ENCODE measurements around the gene ST6GAL1. TPM values are rescaled to one million over a fixed set of nuclear protein-coding genes. Genes with fewer than 3 reads are reported as not detected.

ST6GAL1 gene
- total and polyA plus RNA-seq, 7 donors: 5.4 to 60.5 (median 10.0) TPM

DNA sequence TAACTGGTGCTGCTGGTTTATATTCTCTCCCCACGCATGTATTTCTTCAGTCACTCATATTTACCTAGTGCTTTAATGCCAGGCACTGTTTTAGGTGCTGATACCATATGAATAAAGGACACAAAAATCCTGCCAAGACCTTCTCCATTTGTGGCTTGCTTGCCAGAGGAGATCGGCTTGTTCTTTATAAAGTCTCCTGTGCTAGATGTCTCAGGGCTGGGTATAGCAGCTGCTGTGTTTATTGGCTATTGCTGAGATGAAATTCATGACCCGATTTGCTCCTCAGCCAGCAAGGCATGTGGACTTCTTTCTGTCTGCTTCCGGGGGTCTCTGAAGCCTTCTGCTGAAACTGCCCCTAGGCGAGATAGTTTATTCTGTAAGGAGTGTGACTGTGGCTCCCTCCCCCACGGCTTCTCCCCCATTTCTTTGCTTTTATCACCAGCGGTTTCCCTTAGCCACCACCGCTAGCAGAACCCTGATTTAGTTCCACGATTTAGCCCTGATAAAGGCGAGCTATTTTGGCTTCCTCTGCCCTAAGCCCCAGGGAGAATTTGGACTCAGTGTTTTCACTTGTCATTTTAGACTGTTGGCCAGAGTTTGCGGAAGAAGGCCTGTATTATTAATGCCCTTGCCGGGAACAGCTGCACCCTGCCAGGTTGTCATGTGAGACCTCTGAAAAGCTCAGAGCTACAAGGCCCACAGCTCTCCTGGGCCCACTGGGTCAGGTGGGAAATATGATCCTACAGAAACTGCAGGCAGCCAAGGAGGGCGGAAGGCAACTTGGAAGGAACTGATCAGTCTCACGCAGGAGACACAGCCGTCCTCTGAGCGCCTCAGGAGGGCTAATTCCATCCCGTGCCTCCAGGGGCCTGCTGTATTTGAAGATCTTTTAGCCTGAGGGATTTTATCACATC, 46.8 kb downstream of the ST6GAL1 start:
- DNase-seq: peak; percentile 76
- Histone ChIP-seq H3K36me3 (no peaks in the 10 kb centered on the region), H3K4me1 (peaks cover 0 to 19% (median 11%) of the 10 kb centered on the region in 4 donors), H3K9me3 (no peaks in the 10 kb centered on the region), H3K27me3 (no peaks in the 10 kb centered on the region), H3K4me3 (no peak overlapping the region), H3K27ac (peak overlapping the region; percentile 71 to 79 (median 78))
- TF ChIP-seq, protein P1, sequence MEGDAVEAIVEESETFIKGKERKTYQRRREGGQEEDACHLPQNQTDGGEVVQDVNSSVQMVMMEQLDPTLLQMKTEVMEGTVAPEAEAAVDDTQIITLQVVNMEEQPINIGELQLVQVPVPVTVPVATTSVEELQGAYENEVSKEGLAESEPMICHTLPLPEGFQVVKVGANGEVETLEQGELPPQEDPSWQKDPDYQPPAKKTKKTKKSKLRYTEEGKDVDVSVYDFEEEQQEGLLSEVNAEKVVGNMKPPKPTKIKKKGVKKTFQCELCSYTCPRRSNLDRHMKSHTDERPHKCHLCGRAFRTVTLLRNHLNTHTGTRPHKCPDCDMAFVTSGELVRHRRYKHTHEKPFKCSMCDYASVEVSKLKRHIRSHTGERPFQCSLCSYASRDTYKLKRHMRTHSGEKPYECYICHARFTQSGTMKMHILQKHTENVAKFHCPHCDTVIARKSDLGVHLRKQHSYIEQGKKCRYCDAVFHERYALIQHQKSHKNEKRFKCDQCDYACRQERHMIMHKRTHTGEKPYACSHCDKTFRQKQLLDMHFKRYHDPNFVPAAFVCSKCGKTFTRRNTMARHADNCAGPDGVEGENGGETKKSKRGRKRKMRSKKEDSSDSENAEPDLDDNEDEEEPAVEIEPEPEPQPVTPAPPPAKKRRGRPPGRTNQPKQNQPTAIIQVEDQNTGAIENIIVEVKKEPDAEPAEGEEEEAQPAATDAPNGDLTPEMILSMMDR (IDR thresholded peaks at IDR 0.05): no peak
- TF ChIP-seq POLR2AphosphoS5 (IDR thresholded peaks at IDR 0.05) (peak in 3 of 4 donors; percentile 40 to 71 (median 44)), POLR2A (IDR thresholded peaks at IDR 0.05) (no peak), EP300 (IDR thresholded peaks at IDR 0.05) (peak in 1 of 4 donors; percentile 27)
- WGBS, 2 donors: 84 to 91% methylated on average over 17 of the region's 17 CpGs
- intact Hi-C loops (cut with DNase I): no loop called here

DNA sequence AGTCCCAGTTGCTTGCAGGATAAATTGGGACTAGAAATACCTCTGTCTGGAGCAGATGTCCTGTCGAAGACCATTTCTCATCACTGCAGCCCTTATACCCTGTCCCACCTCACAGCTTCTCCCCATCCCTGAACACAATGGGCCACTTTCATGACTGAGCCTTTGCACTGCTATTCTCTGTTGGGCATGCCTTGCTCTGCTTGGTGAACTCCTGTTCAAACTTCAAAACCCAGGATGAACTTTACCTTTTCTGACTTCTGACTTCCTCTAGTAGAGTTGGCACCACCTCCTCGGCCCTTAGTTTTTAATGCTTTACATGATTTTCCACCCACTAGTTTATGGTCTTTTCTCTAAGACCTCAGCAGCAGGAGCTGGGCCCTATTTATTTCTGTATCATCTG, 48.4 kb downstream of the ST6GAL1 start:
- Histone ChIP-seq H3K27ac (no peak overlapping the region), H3K4me1 (peaks cover 0 to 19% (median 11%) of the 10 kb centered on the region in 4 donors)
- WGBS, 2 donors: 93% methylated on average over 2 of the region's 2 CpGs

DNA sequence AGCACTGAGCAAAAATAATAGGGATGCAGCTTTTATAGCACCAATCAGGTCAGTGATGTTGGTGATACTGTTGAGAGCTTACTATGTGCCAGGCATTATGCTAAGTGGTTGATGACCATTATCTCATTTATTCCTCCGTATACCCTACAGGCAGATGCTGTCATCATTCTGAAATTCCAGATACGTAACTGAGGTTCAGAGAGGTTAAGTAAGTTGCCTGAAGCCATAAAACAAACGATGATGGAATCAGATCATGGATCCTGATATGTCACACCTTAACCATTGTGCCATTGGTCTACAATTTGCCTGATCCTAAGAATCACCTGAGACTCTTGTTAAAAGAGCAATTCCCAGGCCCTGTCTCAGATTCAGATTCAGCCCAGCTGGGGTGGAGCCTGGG, 49.5 kb downstream of the ST6GAL1 start:
- no peak overlapping the region for H3K27ac ChIP-seq
- H3K4me1 ChIP-seq: peaks cover 0 to 19% (median 11%) of the 10 kb centered on the region in 4 donors
- no peaks in the 10 kb centered on the region for H3K36me3 ChIP-seq
- H3K4me3 ChIP-seq: no peak overlapping the region
- no peaks in the 10 kb centered on the region for H3K9me3 ChIP-seq
- WGBS, 2 donors: 92% methylated on average over 3 of the region's 3 CpGs
- H3K27me3 ChIP-seq: no peaks in the 10 kb centered on the region
- TF ChIP-seq, protein P1 (IDR thresholded peaks at IDR 0.05): no peak
- no peak for DNase-seq
- intact Hi-C loops (cut with DNase I): no loop called here

More for the DNA sequence above, 48.4 kb downstream of the ST6GAL1 start:
- no peak overlapping the region for H3K4me3 ChIP-seq
- H3K36me3 ChIP-seq: no peaks in the 10 kb centered on the region
- no peak for DNase-seq
- no peaks in the 10 kb centered on the region for H3K9me3 ChIP-seq
- TF ChIP-seq, protein P1 (IDR thresholded peaks at IDR 0.05): no peak
- no peak for TF ChIP-seq POLR2A (IDR thresholded peaks at IDR 0.05)
- no peak for TF ChIP-seq POLR2AphosphoS5 (IDR thresholded peaks at IDR 0.05)
- TF ChIP-seq EP300 (IDR thresholded peaks at IDR 0.05): no peak
- intact Hi-C loops (cut with DNase I): no loop called here
- no peaks in the 10 kb centered on the region for H3K27me3 ChIP-seq

DNA sequence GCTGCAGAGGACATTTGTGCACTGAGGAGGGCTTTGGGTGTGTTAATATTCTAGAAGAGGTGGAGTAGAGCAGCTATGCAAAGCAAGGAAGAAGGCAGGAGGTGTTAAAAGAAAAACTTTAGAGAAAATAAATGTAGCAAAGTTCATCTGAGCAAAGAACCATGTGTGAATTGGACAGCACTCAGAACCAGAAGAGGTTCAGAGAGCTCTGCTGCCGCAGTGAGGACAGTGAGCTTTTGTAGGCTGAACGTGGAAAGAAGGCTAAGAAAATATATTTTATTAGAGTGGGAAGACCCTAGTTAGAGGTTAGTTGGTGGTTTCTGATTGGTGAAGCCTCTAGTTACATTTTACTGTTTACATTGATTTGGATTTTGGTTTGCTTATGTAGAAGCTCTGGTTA, 50.7 kb downstream of the ST6GAL1 start:
- Histone ChIP-seq H3K27ac (no peak overlapping the region), H3K36me3 (no peaks in the 10 kb centered on the region), H3K9me3 (no peaks in the 10 kb centered on the region), H3K4me3 (no peak overlapping the region), H3K27me3 (no peaks in the 10 kb centered on the region), H3K4me1 (peaks cover 0 to 18% (median 11%) of the 10 kb centered on the region in 4 donors)
- no peak for DNase-seq
- TF ChIP-seq POLR2AphosphoS5 (IDR thresholded peaks at IDR 0.05): no peak
- WGBS, 2 donors: 90 to 92% methylated on average over 2 of the region's 2 CpGs
- intact Hi-C loops (cut with DNase I): no loop called here

DNA sequence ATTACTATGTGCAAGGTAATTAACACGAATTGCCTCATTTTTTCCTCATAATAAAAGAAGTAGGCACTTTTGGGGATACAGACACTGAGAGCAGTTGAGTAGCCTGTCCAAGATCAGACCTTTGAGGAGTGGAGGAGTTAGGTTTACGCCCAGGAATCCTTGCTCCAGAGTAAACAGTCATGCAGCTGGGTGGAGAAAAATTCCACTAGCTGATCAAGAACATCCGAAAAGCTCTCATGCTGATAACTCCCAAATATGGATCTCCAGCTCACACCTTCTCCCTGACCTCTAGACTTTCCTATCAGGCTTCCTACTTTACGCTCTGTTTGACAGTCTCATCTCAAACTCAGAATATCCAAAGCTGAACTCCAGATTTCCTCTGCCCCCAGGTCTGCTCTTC, 53.3 kb downstream of the ST6GAL1 start:
- TF ChIP-seq POLR2AphosphoS5 (IDR thresholded peaks at IDR 0.05) (no peak), EP300 (IDR thresholded peaks at IDR 0.05) (no peak), POLR2A (IDR thresholded peaks at IDR 0.05) (no peak)
- TF ChIP-seq, protein P1 (IDR thresholded peaks at IDR 0.05): no peak
- WGBS, 2 donors: 28 to 67% methylated on average over 4 of the region's 4 CpGs
- intact Hi-C loops (cut with DNase I): no loop called here

More for the DNA sequence above, 53.3 kb downstream of the ST6GAL1 start:
- Histone ChIP-seq H3K36me3 (no peaks in the 10 kb centered on the region), H3K4me3 (no peak overlapping the region), H3K9me3 (no peaks in the 10 kb centered on the region), H3K4me1 (no peaks in the 10 kb centered on the region), H3K27me3 (no peaks in the 10 kb centered on the region), H3K27ac (no peak overlapping the region)
- no peak for DNase-seq
